ENCODE data around the gene TXNDC16.

- TF ChIP-seq L3MBTL2 (conservative IDR thresholded peaks at IDR 0.05) (no peak), SUZ12 (IDR thresholded peaks at IDR 0.05) (no peak)
Observed at GRCh38 chr14:52442166-52442565, 110.1 kb downstream of the TXNDC16 start.
